ENCODE results near the gene GPR89A. TPM values are rescaled to one million over a fixed set of nuclear protein-coding genes. Genes with fewer than 3 reads are reported as not detected.
"Not testable (repeated sequence)": the region's sequence is repeated elsewhere in the genome, so short reads cannot be mapped to it uniquely, and the experiment has no call there.

Gene GPR89A
- total and polyA plus RNA-seq, 2 experiments from 2014 or later: 68.5 to 81.1 TPM

- TF ChIP-seq ZNF462 (CRISPR knock-in tag; IDR thresholded peaks at IDR 0.05): no peak
Observed at GRCh38 chr1:145601593-145601992, 6.2 kb upstream of the GPR89A start (continued).

- not testable (repeated sequence) for H3K4me1 Mint-ChIP-seq
Observed at GRCh38 chr1:145606840-145607239, 948 bp upstream of the GPR89A start.

GRCh38 chr1:145607289-145607688 lies 499 bp upstream of the GPR89A start:
- not testable (repeated sequence) for H3K27ac ChIP-seq (ENCODE audit: low read depth); H3K4me3 ChIP-seq; H3K4me3 Mint-ChIP-seq; H3K9me3 Mint-ChIP-seq; H3K4me1 Mint-ChIP-seq; H3K4me2 ChIP-seq; H4K20me1 ChIP-seq (replicated peaks; ENCODE audit: insufficient read depth); H2AFZ ChIP-seq; H3K27ac Mint-ChIP-seq; H3K36me3 ChIP-seq (ENCODE audit: insufficient read depth); H3K9me2 ChIP-seq (ENCODE audit: insufficient read depth); H3F3A ChIP-seq (replicated peaks; ENCODE audit: low read depth); H3K27me3 ChIP-seq (ENCODE audit: insufficient read depth); H3K27me3 Mint-ChIP-seq (ENCODE audit: insufficient read depth, low read depth, poor library complexity); DNase-seq (ENCODE audit: low spot score); H3K36me3 Mint-ChIP-seq (ENCODE audit: low read depth); ATAC-seq
- H3K4me1 ChIP-seq (ENCODE audit: insufficient read depth): peaks cover 15% of the 10 kb centered on the region
- H3K79me2 ChIP-seq (replicated peaks; ENCODE audit: insufficient read depth): peaks cover 31% of the 10 kb centered on the region

More at GRCh38 chr1:145606840-145607239, 948 bp upstream of the GPR89A start:
- H2AFZ ChIP-seq; H3K4me2 ChIP-seq; H3K27me3 Mint-ChIP-seq (ENCODE audit: insufficient read depth, low read depth, poor library complexity); H4K20me1 ChIP-seq (replicated peaks; ENCODE audit: insufficient read depth); DNase-seq (ENCODE audit: low spot score); H3K4me3 ChIP-seq; H3K36me3 ChIP-seq (ENCODE audit: insufficient read depth); H3K27ac ChIP-seq (ENCODE audit: low read depth); H3K9me3 Mint-ChIP-seq; ATAC-seq; H3K27me3 ChIP-seq (ENCODE audit: insufficient read depth); H3K36me3 Mint-ChIP-seq (ENCODE audit: low read depth); H3F3A ChIP-seq (replicated peaks; ENCODE audit: low read depth); H3K4me3 Mint-ChIP-seq; H3K27ac Mint-ChIP-seq; H3K9me2 ChIP-seq (ENCODE audit: insufficient read depth): not testable (repeated sequence)
- H3K4me1 ChIP-seq (ENCODE audit: insufficient read depth): peaks cover 15% of the 10 kb centered on the region
- H3K79me2 ChIP-seq (replicated peaks; ENCODE audit: insufficient read depth): peaks cover 28% of the 10 kb centered on the region

- H3K27me3 ChIP-seq (ENCODE audit: insufficient read depth); H3K4me3 Mint-ChIP-seq; DNase-seq (ENCODE audit: low spot score); H3K4me1 Mint-ChIP-seq; H3K36me3 Mint-ChIP-seq (ENCODE audit: low read depth); H3K9me2 ChIP-seq (ENCODE audit: insufficient read depth); H3K27ac ChIP-seq (ENCODE audit: low read depth); H2AFZ ChIP-seq; H3K36me3 ChIP-seq (ENCODE audit: insufficient read depth); ATAC-seq; H4K20me1 ChIP-seq (replicated peaks; ENCODE audit: insufficient read depth); H3K4me1 ChIP-seq (ENCODE audit: insufficient read depth); H3K4me3 ChIP-seq; H3K27ac Mint-ChIP-seq; H3K4me2 ChIP-seq; H3K27me3 Mint-ChIP-seq (ENCODE audit: insufficient read depth, low read depth, poor library complexity); H3K9me3 Mint-ChIP-seq; H3F3A ChIP-seq (replicated peaks; ENCODE audit: low read depth): not testable (repeated sequence)
- peaks cover 31% of the 10 kb centered on the region for H3K79me2 ChIP-seq (replicated peaks; ENCODE audit: insufficient read depth)
Observed at GRCh38 chr1:145610744-145611143, 3.0 kb downstream of the GPR89A start.

- not testable (repeated sequence) for H3K27ac Mint-ChIP-seq
Observed at GRCh38 chr1:145620073-145620472, 12.3 kb downstream of the GPR89A start.

More at GRCh38 chr1:145620073-145620472, 12.3 kb downstream of the GPR89A start:
- DNase-seq (ENCODE audit: low spot score); H3K27me3 Mint-ChIP-seq (ENCODE audit: insufficient read depth, low read depth, poor library complexity); H3K4me2 ChIP-seq; H2AFZ ChIP-seq; H3K36me3 Mint-ChIP-seq (ENCODE audit: low read depth); H3K4me3 Mint-ChIP-seq; H4K20me1 ChIP-seq (replicated peaks; ENCODE audit: insufficient read depth); H3K9me3 Mint-ChIP-seq; H3K4me3 ChIP-seq; H3K79me2 ChIP-seq (replicated peaks; ENCODE audit: insufficient read depth); H3F3A ChIP-seq (replicated peaks; ENCODE audit: low read depth); ATAC-seq; H3K4me1 ChIP-seq (ENCODE audit: insufficient read depth); H3K27ac ChIP-seq (ENCODE audit: low read depth); H3K9me2 ChIP-seq (ENCODE audit: insufficient read depth); H3K36me3 ChIP-seq (ENCODE audit: insufficient read depth); H3K27me3 ChIP-seq (ENCODE audit: insufficient read depth); H3K4me1 Mint-ChIP-seq: not testable (repeated sequence)

All from GM23338 (cell line).